GM12891 (cell line): ENCODE data around the gene LRMDA.

Source experiments
- POLR2A ChIP-seq: IDR thresholded peaks from 2 replicates; pipeline ENCODE4 v1.6.1; 2011; ENCODE audit warnings: low read depth, low read length, control low read depth
- POLR2AphosphoS5 ChIP-seq: IDR thresholded peaks from 2 replicates; pipeline ENCODE4 v1.6.1; 2011; ENCODE audit warnings: low read depth, low read length, control low read depth

- TF ChIP-seq POLR2A (no peak), POLR2AphosphoS5 (no peak)
These were observed 409.8 kb downstream of the LRMDA start for GRCh38 chr10:75841266-75841665.
